ENCODE measurements around the gene TMEM47.

TMEM47 gene

DNA sequence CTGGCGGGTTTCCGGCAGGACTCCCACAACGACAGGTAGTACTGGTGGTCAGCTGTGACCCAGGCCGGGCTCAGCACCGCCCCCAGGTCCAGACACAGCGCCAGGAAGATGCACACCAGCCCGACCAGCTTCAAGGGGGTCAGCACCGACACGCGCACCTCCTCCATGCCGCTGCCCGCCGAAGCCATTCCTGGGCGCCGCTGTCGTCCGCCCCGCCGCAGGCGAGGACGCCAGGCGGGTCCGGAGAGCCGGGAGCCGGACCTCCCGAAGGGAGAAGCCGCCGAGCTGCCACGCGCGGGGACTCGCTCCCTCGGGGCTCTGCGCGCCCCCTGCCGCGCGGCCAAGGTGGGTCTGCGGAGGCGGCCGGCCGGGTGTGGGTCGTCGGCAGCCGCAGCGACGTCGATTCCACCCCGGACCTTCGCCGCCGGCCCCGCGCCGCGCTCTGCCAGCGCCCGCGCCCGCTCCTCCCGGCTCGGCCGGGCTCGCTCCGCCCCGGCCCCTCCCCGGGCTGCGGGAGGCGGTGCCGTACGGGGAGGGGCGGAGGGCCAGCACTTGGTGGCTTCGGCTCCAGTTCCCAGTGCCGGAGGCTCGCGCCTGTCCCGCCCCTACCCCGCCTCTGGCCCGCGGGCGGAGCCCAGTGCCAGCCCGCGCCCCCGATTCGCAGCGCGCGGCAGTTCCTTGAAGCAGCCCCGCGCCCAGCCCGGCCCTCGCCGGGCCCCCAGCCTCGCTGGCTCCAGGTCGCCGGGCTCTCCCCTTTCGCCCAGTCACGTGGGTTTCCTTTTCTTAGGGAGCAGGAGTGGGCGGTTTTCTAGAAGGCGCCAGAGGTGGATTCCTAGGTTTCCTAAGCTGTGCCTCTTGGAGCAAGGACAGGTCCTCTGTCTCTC lies at the start of gene TMEM47:
TSS of gene TMEM47 (minus strand) at position 444 of the 884 bp plus-strand sequence. CDS start at position 188, 256 bp downstream.
- Mint-ChIP-seq H3K36me3 (no peaks in the 10 kb centered on the region), H3K4me3 (no peak within 1 kb of the TSS), H3K4me1 (peaks cover 14% of the 10 kb centered on the region), H3K9me3 (no peaks in the 10 kb centered on the region), H3K27ac (no peak within 1 kb of the TSS), H3K27me3 (peaks cover 21% of the 10 kb centered on the region)
- peak; percentile 18 for DNase-seq
- CTCF ChIA-PET: no interaction called here

DNA sequence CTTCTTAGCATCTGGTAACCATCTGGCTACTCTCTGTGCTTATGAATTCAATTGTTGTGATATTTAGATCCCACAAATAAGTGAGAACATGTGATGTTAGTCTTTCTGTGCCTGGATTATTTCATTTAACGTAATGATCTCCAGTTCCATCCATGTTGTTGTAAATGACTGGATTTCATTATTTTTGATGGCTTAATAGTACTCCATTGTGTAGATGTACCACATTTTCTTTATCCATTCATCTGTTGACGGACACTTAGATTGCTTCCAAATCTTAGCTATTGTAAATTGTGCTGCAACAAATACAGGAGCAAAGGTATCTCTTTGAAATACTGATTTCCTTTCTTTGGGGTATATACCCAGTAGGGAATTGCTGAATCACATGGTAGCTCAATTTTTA lies 30.0 kb upstream of the TMEM47 start:
- peaks cover 8% of the 10 kb centered on the region for H3K9me3 Mint-ChIP-seq
- no peaks in the 10 kb centered on the region for H3K4me1 Mint-ChIP-seq
- no peaks in the 10 kb centered on the region for H3K27me3 Mint-ChIP-seq
- H3K36me3 Mint-ChIP-seq: no peaks in the 10 kb centered on the region
- no peak for DNase-seq
- no peak overlapping the region for H3K4me3 Mint-ChIP-seq
- CTCF ChIA-PET: no interaction called here
- no peak overlapping the region for H3K27ac Mint-ChIP-seq

DNA sequence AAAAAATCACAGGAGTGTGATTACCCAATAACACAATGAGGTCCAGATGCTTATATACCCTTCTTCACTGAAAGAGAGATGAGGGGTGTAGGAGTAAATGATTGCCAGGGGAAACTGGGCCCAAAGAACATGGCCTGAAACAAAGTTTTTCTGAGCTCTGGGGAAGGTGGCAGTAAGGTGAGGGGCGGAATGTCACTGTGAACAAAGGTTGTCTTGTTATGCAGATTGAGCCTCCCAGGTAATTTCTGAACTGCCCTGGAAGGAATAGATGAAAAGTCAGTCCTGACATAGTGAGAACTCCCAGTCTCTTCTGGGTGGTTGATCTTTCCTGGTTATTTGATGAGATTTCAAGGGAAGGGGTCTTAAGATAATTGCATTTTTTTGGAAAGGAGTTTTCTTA lies 2.5 kb upstream of the TMEM47 start:
- Mint-ChIP-seq H3K36me3 (no peaks in the 10 kb centered on the region), H3K4me1 (peaks cover 14% of the 10 kb centered on the region), H3K27ac (no peak overlapping the region), H3K9me3 (no peaks in the 10 kb centered on the region), H3K4me3 (no peak overlapping the region), H3K27me3 (peaks cover 21% of the 10 kb centered on the region)
- CTCF ChIA-PET: no interaction called here
- DNase-seq: no peak

DNA sequence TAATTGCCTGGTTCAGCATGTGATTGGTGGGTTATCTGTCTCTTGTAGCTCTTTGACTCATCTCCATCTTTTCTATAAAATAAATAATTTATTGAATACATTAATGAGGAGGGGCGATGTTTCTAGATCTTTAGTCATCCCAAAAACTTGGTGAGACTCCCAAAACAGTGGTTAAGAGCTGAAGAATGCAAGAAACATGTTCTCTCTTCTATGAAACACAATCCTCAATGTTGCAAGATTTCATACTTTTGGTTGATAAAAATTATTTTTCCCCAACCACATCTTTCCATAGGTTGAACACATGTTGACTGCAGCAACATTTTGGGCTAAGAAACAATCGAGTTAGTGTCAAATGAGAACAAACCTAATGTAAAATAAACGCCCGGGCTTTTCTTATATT lies 1.2 kb upstream of the TMEM47 start:
- Mint-ChIP-seq H3K36me3 (no peaks in the 10 kb centered on the region), H3K27ac (no peak overlapping the region), H3K4me1 (peaks cover 14% of the 10 kb centered on the region), H3K9me3 (no peaks in the 10 kb centered on the region), H3K27me3 (peaks cover 21% of the 10 kb centered on the region), H3K4me3 (no peak overlapping the region)
- CTCF ChIA-PET: no interaction called here
- DNase-seq: no peak

DNA sequence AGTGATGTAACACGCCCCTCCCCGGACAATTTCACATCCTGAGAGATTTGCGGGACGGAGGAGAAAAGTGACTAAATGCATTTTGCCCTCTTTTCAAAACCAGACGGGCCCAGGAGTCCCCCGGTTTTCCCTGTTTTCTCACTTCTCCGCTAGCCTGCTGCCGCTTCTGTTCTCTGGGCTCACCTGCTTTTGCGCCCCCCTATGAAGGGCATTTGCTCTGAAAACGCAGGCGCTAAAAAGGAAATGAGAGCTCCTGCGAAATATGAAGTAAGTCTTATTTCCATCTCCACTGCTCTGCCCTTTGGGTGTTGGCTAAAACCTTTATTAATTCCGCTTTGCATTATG lies 613 bp upstream of the TMEM47 start:
- Mint-ChIP-seq H3K4me3 (no peak overlapping the region), H3K9me3 (no peaks in the 10 kb centered on the region), H3K27me3 (peaks cover 21% of the 10 kb centered on the region), H3K4me1 (peaks cover 14% of the 10 kb centered on the region), H3K36me3 (no peaks in the 10 kb centered on the region), H3K27ac (no peak overlapping the region)
- DNase-seq: no peak
- CTCF ChIA-PET: no interaction called here

DNA sequence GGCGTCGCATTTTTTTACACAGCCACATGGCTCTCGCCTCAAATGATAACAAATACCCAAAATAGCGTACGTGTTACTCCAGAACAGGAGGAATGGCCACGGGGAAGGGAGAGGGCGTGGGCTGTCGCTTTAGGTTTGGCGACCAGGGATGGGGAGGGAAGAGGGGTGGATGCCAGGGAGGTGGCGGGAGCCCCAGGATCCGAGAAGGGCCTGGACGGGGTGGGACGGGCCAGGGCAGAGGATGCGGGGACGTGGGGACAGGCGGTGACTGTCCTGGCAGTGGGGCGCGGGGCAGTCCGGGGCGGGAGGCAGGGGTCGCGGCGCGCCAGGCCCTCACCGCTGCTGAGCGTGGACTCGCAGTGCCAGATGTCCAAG lies 631 bp downstream of the TMEM47 start:
- Mint-ChIP-seq H3K36me3 (no peaks in the 10 kb centered on the region), H3K27ac (no peak overlapping the region), H3K4me1 (peaks cover 14% of the 10 kb centered on the region), H3K4me3 (no peak overlapping the region), H3K9me3 (no peaks in the 10 kb centered on the region), H3K27me3 (peaks cover 21% of the 10 kb centered on the region)
- CTCF ChIA-PET: no interaction called here
- DNase-seq: no peak

DNA sequence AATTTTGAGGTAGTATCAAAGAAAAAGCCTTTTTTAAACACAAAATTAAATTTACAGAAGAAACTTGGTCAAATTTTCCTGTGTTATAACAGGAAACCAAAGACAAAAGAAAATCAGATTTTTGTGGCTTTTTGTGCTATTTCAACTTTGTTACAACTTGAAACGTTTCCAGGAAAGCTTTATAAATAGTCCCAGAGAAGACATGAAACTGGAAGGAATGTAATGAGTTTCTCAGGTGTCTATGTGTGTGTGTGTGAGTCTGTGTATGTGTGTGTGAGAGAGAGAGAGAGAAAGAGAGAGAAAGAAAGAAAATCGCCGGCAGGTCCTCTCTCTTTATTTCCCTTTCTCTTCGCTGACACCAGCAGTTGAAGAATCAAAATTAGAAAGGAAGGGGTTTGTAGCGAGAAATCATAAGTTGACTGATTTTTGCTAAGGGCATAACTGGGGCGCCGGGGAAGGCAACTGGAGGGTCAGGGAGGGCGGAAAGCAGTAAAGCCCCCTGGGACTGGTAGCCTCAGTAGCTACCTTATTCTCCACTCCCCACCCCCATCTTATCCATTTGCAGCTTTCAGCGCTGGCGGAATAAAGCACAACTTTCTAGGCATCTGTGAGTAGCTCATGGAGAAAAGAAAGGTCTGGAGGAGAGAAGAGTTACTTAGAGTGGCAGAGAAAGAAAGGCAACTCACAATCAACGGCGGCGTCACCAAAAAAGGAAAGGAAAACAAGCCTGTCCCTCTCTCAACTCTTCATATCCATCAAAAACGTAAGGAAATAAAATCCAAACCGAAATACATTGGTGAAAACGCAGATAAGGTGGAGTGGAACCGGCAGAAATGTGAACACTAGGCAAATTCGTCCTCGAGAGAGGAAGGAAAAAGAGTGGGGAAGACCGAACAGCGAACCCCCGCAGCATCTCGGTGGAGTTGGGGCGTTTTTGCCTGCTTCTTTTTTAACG lies 1.3 kb downstream of the TMEM47 start:
- no peak for DNase-seq
- H3K4me3 Mint-ChIP-seq: no peak overlapping the region
- CTCF ChIA-PET: no interaction called here
- no peaks in the 10 kb centered on the region for H3K9me3 Mint-ChIP-seq
- H3K36me3 Mint-ChIP-seq: no peaks in the 10 kb centered on the region
- H3K27ac Mint-ChIP-seq: no peak overlapping the region
- peaks cover 14% of the 10 kb centered on the region for H3K4me1 Mint-ChIP-seq
- H3K27me3 Mint-ChIP-seq: peaks cover 21% of the 10 kb centered on the region

DNA sequence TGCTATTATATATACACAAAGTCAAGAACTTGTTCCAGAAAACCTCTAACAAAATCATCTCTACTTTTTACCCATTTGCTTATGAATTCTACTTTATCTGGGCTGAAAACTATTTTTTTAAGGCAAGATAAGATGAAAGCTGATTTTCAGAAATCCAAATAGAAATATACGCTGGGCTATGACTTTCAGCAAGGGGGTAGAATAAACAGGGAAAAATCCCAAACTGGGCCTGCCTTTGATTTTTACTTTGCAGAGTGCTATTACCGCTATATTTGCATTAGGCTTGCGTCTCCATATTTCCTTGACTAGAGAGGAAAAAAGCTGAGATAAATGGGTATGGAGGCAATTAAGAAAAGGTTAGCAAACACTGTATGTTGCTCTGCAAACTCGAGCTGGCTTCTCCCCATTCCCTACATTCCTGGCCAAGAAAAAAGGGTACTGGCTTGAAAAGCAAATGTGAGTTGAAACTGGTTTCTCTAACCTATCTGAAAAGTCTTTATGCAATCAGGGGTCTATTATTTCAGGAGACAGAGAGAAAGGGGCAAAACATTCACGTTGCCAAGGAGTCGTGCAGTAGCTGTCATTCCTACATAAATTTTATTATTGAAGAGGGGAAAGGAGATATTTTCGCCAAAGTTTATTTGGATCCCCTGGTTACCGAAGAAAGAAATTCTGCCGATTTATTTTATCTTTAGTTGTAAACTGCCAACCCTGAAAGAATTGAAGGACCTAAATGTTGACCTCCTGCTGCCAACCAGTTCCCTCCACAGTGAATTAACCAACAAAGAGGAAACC lies 2.2 kb downstream of the TMEM47 start:
- DNase-seq: no peak
- Mint-ChIP-seq H3K27ac (no peak overlapping the region), H3K36me3 (no peaks in the 10 kb centered on the region), H3K9me3 (no peaks in the 10 kb centered on the region), H3K4me3 (no peak overlapping the region), H3K27me3 (peaks cover 21% of the 10 kb centered on the region), H3K4me1 (peaks cover 14% of the 10 kb centered on the region)
- CTCF ChIA-PET: no interaction called here

DNA sequence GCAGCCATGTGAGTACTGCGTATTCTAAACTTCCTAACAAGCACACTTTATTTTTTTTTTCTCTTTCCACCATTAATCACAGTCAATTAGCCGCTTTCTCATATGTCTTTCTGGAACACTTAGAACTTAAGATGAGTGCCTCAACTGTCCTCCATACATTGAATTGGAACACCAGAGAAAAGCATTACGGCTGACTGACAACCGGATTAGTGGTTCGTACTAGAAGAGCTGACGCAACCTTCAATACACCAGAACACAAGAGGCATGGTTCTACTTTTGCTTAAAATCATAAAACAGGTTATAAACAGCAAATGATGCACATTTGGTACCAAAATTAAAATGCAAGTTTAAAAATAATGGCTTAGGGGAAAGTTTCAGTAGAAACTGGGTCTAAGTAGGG lies 3.3 kb downstream of the TMEM47 start:
- Mint-ChIP-seq H3K27me3 (peaks cover 21% of the 10 kb centered on the region), H3K27ac (no peak overlapping the region), H3K4me3 (no peak overlapping the region), H3K36me3 (no peaks in the 10 kb centered on the region), H3K4me1 (peaks cover 14% of the 10 kb centered on the region), H3K9me3 (no peaks in the 10 kb centered on the region)
- CTCF ChIA-PET: no interaction called here
- no peak for DNase-seq

DNA sequence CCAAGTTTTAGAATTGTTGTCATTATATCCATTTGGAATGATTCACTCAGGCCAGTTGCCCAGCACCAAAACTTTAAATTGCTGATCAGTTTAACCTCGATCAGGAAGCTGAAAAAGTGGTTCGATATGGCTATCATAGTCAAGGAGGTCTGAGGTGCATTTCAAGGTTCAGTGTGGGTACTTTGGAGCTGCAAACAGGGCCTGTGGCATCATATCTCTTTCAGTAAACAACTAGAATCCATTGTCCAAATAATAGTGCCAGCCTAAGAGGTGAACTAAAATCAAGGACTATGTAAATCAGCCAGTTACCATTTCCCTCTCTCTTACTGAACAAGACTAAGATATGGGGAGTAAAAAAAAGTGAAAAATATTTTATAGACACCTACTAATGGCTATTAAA lies 14.2 kb downstream of the TMEM47 start:
- CTCF ChIA-PET: no interaction called here
- H3K9me3 Mint-ChIP-seq: no peaks in the 10 kb centered on the region
- DNase-seq: no peak

DNA sequence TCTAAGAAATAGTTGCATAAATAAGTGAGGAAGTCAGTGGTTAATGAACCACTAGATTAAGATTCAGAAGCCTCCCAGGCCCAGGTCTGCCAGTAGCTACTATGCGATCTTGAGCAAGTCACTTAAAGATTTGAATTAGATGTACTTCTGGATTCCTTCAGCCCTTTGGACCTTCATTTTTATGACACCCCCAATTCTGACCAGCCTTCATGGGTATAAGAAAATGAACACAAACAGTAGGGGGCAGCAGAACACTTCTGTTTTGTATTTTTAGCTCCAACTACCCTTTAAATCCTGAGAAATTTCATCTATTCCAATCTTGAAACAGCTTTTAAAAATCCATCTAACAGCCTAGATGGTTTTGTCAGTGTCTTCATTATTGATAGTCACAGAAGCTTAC lies 19.0 kb downstream of the TMEM47 start:
- H3K9me3 Mint-ChIP-seq: no peaks in the 10 kb centered on the region
- H3K4me3 Mint-ChIP-seq: no peak overlapping the region
- no peaks in the 10 kb centered on the region for H3K27me3 Mint-ChIP-seq
- H3K4me1 Mint-ChIP-seq: no peaks in the 10 kb centered on the region
- H3K36me3 Mint-ChIP-seq: no peaks in the 10 kb centered on the region
- no peak overlapping the region for H3K27ac Mint-ChIP-seq
- no peak for DNase-seq
- CTCF ChIA-PET: no interaction called here

More for the DNA sequence above, 14.2 kb downstream of the TMEM47 start:
- no peaks in the 10 kb centered on the region for H3K36me3 Mint-ChIP-seq
- no peak overlapping the region for H3K27ac Mint-ChIP-seq
- no peaks in the 10 kb centered on the region for H3K4me1 Mint-ChIP-seq
- H3K4me3 Mint-ChIP-seq: no peak overlapping the region
- H3K27me3 Mint-ChIP-seq: no peaks in the 10 kb centered on the region

DNA sequence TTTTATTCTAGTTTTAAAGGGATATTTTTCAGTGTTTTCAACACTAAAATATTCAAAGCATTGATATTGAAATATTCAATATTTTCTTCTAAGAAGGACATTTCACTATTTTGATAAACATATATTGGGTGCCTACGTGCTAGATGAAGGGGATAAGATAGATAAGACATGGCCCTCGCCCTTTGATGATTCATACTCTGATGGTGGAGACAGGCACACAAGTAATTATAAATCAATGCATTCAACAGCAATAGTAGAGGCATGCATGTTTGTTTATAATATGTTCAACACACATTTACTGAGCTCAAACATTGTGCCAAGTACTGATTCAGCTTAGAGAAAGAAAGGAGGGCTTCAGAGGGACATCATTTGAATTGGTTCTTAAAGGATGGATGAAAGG lies 22.7 kb downstream of the TMEM47 start:
- DNase-seq: no peak
- H3K36me3 Mint-ChIP-seq: no peaks in the 10 kb centered on the region
- no peaks in the 10 kb centered on the region for H3K9me3 Mint-ChIP-seq
- H3K4me3 Mint-ChIP-seq: no peak overlapping the region
- no peaks in the 10 kb centered on the region for H3K4me1 Mint-ChIP-seq
- no peak overlapping the region for H3K27ac Mint-ChIP-seq
- no peaks in the 10 kb centered on the region for H3K27me3 Mint-ChIP-seq
- CTCF ChIA-PET: no interaction called here

DNA sequence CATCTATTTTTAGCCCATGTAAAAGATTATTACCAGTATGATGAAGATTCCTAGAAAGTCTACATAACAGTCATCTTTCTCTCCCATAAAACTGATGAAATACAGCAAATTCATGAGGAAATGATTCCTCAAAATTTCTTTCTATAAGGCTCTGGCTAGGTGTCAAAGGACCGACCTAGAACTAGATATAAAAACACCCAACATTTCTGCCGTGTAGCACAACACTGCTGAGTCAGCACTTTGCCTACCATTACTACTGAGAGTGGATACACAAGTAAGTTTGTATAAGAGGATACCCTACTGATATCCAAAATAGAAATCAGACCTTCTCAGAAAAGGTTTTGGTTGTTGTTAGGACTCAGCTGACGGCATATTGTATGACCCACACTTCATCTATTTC lies 24.7 kb downstream of the TMEM47 start:
- Mint-ChIP-seq H3K4me3 (no peak overlapping the region), H3K27me3 (no peaks in the 10 kb centered on the region), H3K27ac (no peak overlapping the region), H3K4me1 (no peaks in the 10 kb centered on the region), H3K36me3 (no peaks in the 10 kb centered on the region), H3K9me3 (no peaks in the 10 kb centered on the region)
- DNase-seq: no peak
- CTCF ChIA-PET: no interaction called here

DNA sequence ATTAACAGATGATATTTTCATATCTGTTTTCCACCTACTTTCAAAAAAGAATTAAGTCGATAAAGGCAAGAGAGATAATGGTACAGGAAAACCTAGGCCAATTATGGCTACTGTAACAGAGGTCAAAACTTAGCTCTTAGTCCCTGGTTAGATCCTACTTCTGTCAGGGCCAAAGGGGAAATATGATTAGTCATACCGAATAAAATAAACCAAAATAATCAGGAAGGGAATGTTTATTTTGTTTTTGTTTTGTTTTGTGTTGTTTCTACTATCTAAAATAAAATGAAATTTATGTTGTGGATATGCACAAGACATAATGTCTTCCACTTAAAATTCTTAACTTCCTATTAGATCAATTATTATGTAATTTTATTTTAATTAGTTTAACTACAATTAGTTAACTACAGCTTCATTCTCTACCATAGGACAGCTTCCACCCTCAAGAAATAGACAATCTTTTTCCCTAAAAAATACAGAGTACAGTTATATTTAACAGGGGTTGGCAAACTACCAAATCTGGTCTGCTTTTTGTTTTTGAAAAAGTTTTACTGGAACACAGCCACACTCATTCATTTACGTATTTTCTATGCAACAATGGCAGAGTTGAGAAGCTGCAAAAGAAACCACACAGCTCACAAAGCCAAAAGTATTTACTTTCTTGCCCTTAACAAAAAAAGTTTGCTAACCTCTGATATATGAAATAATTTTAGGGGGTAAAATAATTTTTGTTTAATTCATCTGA lies 25.4 kb downstream of the TMEM47 start:
- CTCF ChIA-PET: no interaction called here
- Mint-ChIP-seq H3K4me3 (no peak overlapping the region), H3K36me3 (no peaks in the 10 kb centered on the region), H3K9me3 (no peaks in the 10 kb centered on the region), H3K4me1 (no peaks in the 10 kb centered on the region), H3K27me3 (no peaks in the 10 kb centered on the region), H3K27ac (no peak overlapping the region)
- DNase-seq: no peak
